A549 (cell line): ENCODE data around the gene SLC25A10.

Source experiments
- CEBPB ChIP-seq, 2 experiments: fragments of >200 bp in 1 of 2; sonication (Bioruptor Twin) in 1 of 2; formaldehyde crosslinking in 1 of 2; IDR thresholded peaks; 2 replicates each; pipeline ENCODE4 v1.6.1; 2012 to 2016
- CHD2 ChIP-seq: fragments of 150-350 bp; IDR thresholded peaks from 2 replicates; pipeline ENCODE4 v1.6.1; 2014; ENCODE audit warnings: low read length; ENCODE audit not compliant: partially characterized antibody
- EP300 ChIP-seq, 2 experiments: fragments of >200 bp; sonication (Bioruptor Twin); formaldehyde crosslinking; IDR thresholded peaks; 2 replicates in 1 of 2; 3 replicates in 1 of 2; pipeline ENCODE4 v1.6.1; 2016 to 2017
- HES2 ChIP-seq: fragments of >200 bp; sonication (Bioruptor Twin); formaldehyde crosslinking; IDR thresholded peaks from 2 replicates; pipeline ENCODE4 v1.6.1; 2016
- KDM1A ChIP-seq: fragments of 200-600 bp; sonication (generic); IDR thresholded peaks from 2 replicates; pipeline ENCODE4 v1.6.1; 2016; ENCODE audit warnings: low read depth, mild to moderate bottlenecking
- MYC ChIP-seq: IDR thresholded peaks from 2 replicates; pipeline ENCODE4 v1.6.1; 2012; ENCODE audit warnings: mild to moderate bottlenecking, inconsistent platforms, low read length, improper control_type of control experiment, borderline replicate concordance
- POLR2AphosphoS2 ChIP-seq: conservative IDR thresholded peaks from 2 replicates; pipeline ENCODE4 v1.6.1; 2012; ENCODE audit warnings: low read length, improper control_type of control experiment, inconsistent platforms
- SREBF2 ChIP-seq: fragments of 450-650 bp; IDR thresholded peaks from 2 replicates; pipeline ENCODE4 v1.6.1; 2014; ENCODE audit warnings: mild to moderate bottlenecking, moderate library complexity
- USF2 ChIP-seq: fragments of 450-650 bp; IDR thresholded peaks from 2 replicates; pipeline ENCODE4 v1.6.1; 2014; ENCODE audit warnings: antibody characterized with exemption
- ZSCAN20 ChIP-seq: fragments of 250-450 bp; sonication (Bioruptor Pico); IDR thresholded peaks from 2 replicates; pipeline ENCODE4 v1.8.0; 2022; ENCODE audit warnings: mild to moderate bottlenecking, moderate library complexity
- TF ChIP-seq, protein P1 (sequence below): fragments of >200 bp; sonication (Bioruptor Twin); formaldehyde crosslinking; IDR thresholded peaks from 3 replicates; pipeline ENCODE4 v1.5.1; 2016

- TF ChIP-seq, protein P1, sequence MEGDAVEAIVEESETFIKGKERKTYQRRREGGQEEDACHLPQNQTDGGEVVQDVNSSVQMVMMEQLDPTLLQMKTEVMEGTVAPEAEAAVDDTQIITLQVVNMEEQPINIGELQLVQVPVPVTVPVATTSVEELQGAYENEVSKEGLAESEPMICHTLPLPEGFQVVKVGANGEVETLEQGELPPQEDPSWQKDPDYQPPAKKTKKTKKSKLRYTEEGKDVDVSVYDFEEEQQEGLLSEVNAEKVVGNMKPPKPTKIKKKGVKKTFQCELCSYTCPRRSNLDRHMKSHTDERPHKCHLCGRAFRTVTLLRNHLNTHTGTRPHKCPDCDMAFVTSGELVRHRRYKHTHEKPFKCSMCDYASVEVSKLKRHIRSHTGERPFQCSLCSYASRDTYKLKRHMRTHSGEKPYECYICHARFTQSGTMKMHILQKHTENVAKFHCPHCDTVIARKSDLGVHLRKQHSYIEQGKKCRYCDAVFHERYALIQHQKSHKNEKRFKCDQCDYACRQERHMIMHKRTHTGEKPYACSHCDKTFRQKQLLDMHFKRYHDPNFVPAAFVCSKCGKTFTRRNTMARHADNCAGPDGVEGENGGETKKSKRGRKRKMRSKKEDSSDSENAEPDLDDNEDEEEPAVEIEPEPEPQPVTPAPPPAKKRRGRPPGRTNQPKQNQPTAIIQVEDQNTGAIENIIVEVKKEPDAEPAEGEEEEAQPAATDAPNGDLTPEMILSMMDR, result no peak
- TF ChIP-seq POLR2AphosphoS2 (no peak), USF2 (no peak), KDM1A (no peak), MYC (no peak), EP300 (IDR thresholded peaks at IDR 0.05) (no peak), HES2 (no peak), CEBPB (IDR thresholded peaks at IDR 0.05) (no peak), CHD2 (no peak), ZSCAN20 (no peak), SREBF2 (no peak)
These were observed 8.1 kb upstream of the SLC25A10 start for GRCh38 chr17:81703747-81704654.
